Endodermal cell (in vitro differentiated cells): Measurements from ENCODE around the gene TNFAIP8L3. TPM values are rescaled to one million over a fixed set of nuclear protein-coding genes. Genes with fewer than 3 reads are reported as not detected.

Source experiments
- DNase-seq: peaks from one replicate; pipeline ENCODE4 v3.0.0-alpha.2; 2017
- H3K27ac ChIP-seq: 2 replicates; pipeline ENCODE4 v1.5.1; 2013; ENCODE audit warnings: mild to moderate bottlenecking, low read depth, low read length, moderate library complexity
- H3K27me3 ChIP-seq: 2 replicates; pipeline ENCODE4 v1.6.1; 2013; ENCODE audit warnings: mild to moderate bottlenecking, low read length, moderate library complexity; ENCODE audit not compliant: insufficient read depth, control insufficient read depth, poor library complexity, severe bottlenecking
- H3K36me3 ChIP-seq: 2 replicates; pipeline ENCODE4 v1.7.0; 2013; ENCODE audit warnings: mild to moderate bottlenecking, low read length, moderate library complexity; ENCODE audit not compliant: control insufficient read depth, insufficient read depth
- H3K4me1 ChIP-seq: one replicate; pipeline ENCODE4 v1.7.0; 2013; ENCODE audit warnings: low read length; ENCODE audit not compliant: control insufficient read depth, insufficient read depth
- H3K4me3 ChIP-seq: 2 replicates; pipeline ENCODE4 v1.5.1; 2013; ENCODE audit warnings: mild to moderate bottlenecking, low read length, moderate library complexity
- H3K9ac ChIP-seq: 2 replicates; pipeline ENCODE4 v1.6.1; 2013; ENCODE audit warnings: mild to moderate bottlenecking, low read length, moderate library complexity; ENCODE audit not compliant: poor library complexity, severe bottlenecking; ENCODE audit errors: extremely low read depth
- H3K9me3 ChIP-seq: 2 replicates; pipeline ENCODE4 v1.6.1; 2013; ENCODE audit warnings: mild to moderate bottlenecking, low read length, moderate library complexity; ENCODE audit not compliant: control insufficient read depth
- H3K27ac Mint-ChIP-seq: 2 replicates; pipeline ENCODE4 v1.8.0; 2020; ENCODE audit warnings: mixed read lengths
- H3K27me3 Mint-ChIP-seq: 2 replicates; pipeline ENCODE4 v1.8.0; 2021; ENCODE audit warnings: mild to moderate bottlenecking, mixed read lengths; ENCODE audit not compliant: insufficient read depth
- H3K36me3 Mint-ChIP-seq: 2 replicates; pipeline ENCODE4 v1.8.0; 2020; ENCODE audit warnings: low read depth, mixed read lengths
- H3K4me1 Mint-ChIP-seq: 2 replicates; pipeline ENCODE4 v1.8.0; 2020; ENCODE audit warnings: mixed read lengths
- H3K4me3 Mint-ChIP-seq: 2 replicates; pipeline ENCODE4 v1.8.0; 2020; ENCODE audit warnings: mild to moderate bottlenecking, moderate library complexity, mixed read lengths
- H3K9me3 Mint-ChIP-seq: 2 replicates; pipeline ENCODE4 v1.8.0; 2020; ENCODE audit warnings: mild to moderate bottlenecking, mixed read lengths
- WGBS, 2 experiments: methylation state at CpG; one replicate each; pipeline versions ENCODE4 v1.1.5 to v1.1.7; 2013; ENCODE audit warnings: missing lambda C conversion rate in 2 of 2, mixed read lengths in 1 of 2; ENCODE audit not compliant: insufficient coverage in 1 of 2, insufficient read length in 1 of 2; 5-methylcytosine and 5-hydroxymethylcytosine counted together
- total RNA-seq, 2 donors: library from RNA; stranded (reverse); fragmentation: NEBNext Ultra II Directional in 1 of 2; extraction: Animal tissue kit (Norgen Biotek cat#: 25700) in 1 of 2; gene quantifications; 2 replicates in 1 of 2; 3 replicates in 1 of 2; pipeline ENCODE4 v1.2.1, GENCODE V29; 2021
- TF ChIP-seq, protein P1 (sequence below): fragments of 200-600 bp; sonication (generic); conservative IDR thresholded peaks from 2 replicates; pipeline ENCODE4 v1.5.0; 2021; ENCODE audit warnings: antibody characterized with exemption, mild to moderate bottlenecking

The TNFAIP8L3 gene
- total RNA-seq, 2 donors from 2014 or later, result 0.31 TPM; not detected in 1

DNA sequence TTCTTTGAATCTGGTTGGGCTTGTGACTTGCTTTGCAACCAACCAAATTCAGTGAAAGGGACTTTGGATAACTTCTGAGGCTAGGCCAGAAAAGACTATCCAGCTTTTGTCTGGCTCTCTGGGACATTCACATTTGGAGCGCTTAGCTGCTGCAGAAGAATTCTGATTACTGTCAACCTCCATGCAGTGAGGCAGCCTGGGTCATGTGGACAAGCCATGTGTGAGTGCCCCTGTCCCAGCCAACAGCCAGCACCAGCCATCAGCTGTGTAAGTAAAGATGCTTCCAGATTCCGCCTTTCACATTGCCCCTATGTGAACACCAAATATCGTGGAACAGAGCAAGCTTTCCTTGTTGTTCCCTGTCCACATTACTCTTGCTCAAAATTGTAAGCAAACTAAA is 12.9 kb upstream of the TNFAIP8L3 start:
- Histone ChIP-seq H3K27ac (no peak overlapping the region), H3K4me3 (no peak overlapping the region), H3K36me3 (no peaks in the 10 kb centered on the region), H3K9ac (no peak overlapping the region), H3K4me1 (no peaks in the 10 kb centered on the region), H3K27me3 (peaks cover 12% of the 10 kb centered on the region), H3K9me3 (no peaks in the 10 kb centered on the region)
- no peaks in the 10 kb centered on the region for H3K36me3 Mint-ChIP-seq
- DNase-seq, result no peak
- H3K9me3 Mint-ChIP-seq, result no peaks in the 10 kb centered on the region
- H3K4me3 Mint-ChIP-seq, result no peak overlapping the region
- peaks cover 28% of the 10 kb centered on the region for H3K27me3 Mint-ChIP-seq
- WGBS, 2 experiments, result 94 to 100% methylated on average over 1 to 3 of the region's 3 CpGs
- no peak overlapping the region for H3K27ac Mint-ChIP-seq
- peaks cover 6% of the 10 kb centered on the region for H3K4me1 Mint-ChIP-seq
- TF ChIP-seq, protein P1, sequence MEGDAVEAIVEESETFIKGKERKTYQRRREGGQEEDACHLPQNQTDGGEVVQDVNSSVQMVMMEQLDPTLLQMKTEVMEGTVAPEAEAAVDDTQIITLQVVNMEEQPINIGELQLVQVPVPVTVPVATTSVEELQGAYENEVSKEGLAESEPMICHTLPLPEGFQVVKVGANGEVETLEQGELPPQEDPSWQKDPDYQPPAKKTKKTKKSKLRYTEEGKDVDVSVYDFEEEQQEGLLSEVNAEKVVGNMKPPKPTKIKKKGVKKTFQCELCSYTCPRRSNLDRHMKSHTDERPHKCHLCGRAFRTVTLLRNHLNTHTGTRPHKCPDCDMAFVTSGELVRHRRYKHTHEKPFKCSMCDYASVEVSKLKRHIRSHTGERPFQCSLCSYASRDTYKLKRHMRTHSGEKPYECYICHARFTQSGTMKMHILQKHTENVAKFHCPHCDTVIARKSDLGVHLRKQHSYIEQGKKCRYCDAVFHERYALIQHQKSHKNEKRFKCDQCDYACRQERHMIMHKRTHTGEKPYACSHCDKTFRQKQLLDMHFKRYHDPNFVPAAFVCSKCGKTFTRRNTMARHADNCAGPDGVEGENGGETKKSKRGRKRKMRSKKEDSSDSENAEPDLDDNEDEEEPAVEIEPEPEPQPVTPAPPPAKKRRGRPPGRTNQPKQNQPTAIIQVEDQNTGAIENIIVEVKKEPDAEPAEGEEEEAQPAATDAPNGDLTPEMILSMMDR, result no peak

DNA sequence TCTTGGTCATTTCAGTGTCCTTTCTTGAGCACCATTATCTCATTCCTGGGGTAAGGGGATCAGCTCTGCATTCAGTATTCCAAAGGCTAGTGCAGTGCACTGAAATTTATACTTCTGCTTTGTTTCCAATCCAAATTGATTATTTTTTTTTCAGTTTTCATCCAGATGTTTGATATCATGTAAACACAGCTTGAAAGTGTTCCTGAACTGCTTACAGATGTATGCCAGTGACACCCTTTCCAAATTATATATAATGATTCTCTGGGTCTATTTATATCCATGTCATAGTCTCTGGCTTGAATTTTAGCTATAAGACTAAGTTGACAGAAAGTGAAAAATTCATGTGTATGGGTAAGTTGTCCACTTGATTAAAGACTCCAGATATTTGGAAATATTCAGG is 11.8 kb upstream of the TNFAIP8L3 start:
- H3K36me3 ChIP-seq, result no peaks in the 10 kb centered on the region
- no peak overlapping the region for H3K9ac ChIP-seq
- no peaks in the 10 kb centered on the region for H3K9me3 ChIP-seq
- no peak overlapping the region for H3K4me3 ChIP-seq
- Mint-ChIP-seq H3K4me1 (peaks cover 6% of the 10 kb centered on the region), H3K4me3 (no peak overlapping the region), H3K27ac (no peak overlapping the region), H3K9me3 (no peaks in the 10 kb centered on the region), H3K27me3 (peaks cover 34% of the 10 kb centered on the region), H3K36me3 (no peaks in the 10 kb centered on the region)
- no peaks in the 10 kb centered on the region for H3K4me1 ChIP-seq
- peaks cover 12% of the 10 kb centered on the region for H3K27me3 ChIP-seq
- no peak overlapping the region for H3K27ac ChIP-seq
- no peak for DNase-seq
- TF ChIP-seq, protein P1, result no peak

DNA sequence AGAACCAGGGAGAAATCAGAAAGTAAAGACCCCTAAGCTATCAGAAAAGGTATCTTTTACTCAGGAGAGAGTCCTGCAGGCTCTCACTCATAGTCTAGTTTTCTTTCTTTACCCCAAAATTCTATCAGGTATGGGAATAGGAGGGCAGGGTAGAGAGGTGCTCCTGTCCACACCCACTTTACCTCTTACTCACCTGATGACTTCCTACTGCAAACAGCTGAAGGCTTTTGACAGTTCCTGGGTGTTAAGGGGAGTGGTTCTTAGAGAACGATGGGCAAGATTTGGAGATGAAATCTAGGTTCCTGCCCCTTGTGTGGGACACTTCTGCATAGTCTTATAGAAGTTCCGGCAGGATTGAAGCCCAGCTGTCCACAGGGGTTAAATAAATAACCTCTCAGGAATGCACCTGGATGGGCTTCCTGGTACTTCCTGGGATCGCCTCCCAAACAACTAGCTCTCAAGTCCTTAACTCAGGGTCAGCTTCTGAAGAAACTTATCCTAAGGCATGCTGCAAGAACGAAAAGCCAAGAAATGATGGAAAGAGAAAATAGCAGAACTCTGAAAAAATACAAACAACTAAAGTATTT is 10.8 kb upstream of the TNFAIP8L3 start:
- H3K9me3 ChIP-seq, result no peaks in the 10 kb centered on the region
- no peak overlapping the region for H3K4me3 Mint-ChIP-seq
- peaks cover 12% of the 10 kb centered on the region for H3K27me3 ChIP-seq
- H3K27ac Mint-ChIP-seq, result no peak overlapping the region
- TF ChIP-seq, protein P1, result no peak
- H3K27ac ChIP-seq, result no peak overlapping the region
- DNase-seq, result no peak
- H3K36me3 ChIP-seq, result no peaks in the 10 kb centered on the region
- H3K4me1 ChIP-seq, result no peaks in the 10 kb centered on the region
- no peaks in the 10 kb centered on the region for H3K9me3 Mint-ChIP-seq
- 83 to 87% methylated on average over 2 to 4 of the region's 4 CpGs for WGBS, 2 experiments
- no peak overlapping the region for H3K9ac ChIP-seq
- peaks cover 34% of the 10 kb centered on the region for H3K27me3 Mint-ChIP-seq
- H3K4me3 ChIP-seq, result no peak overlapping the region
- no peaks in the 10 kb centered on the region for H3K36me3 Mint-ChIP-seq
- peaks cover 6% of the 10 kb centered on the region for H3K4me1 Mint-ChIP-seq
